COLO668 (cell line): Measurements from ENCODE around the gene EFNA2.
"Not testable (repeated sequence)": the region's sequence is repeated elsewhere in the genome, so short reads cannot be mapped to it uniquely, and the experiment has no call there.

ENCODE experiments used
- DNase-seq: peaks from one replicate; lab custom pipeline; 2025; ENCODE audit not compliant: unreplicated experiment; lab: John Stamatoyannopoulos, UW

EFNA2 gene

DNA sequence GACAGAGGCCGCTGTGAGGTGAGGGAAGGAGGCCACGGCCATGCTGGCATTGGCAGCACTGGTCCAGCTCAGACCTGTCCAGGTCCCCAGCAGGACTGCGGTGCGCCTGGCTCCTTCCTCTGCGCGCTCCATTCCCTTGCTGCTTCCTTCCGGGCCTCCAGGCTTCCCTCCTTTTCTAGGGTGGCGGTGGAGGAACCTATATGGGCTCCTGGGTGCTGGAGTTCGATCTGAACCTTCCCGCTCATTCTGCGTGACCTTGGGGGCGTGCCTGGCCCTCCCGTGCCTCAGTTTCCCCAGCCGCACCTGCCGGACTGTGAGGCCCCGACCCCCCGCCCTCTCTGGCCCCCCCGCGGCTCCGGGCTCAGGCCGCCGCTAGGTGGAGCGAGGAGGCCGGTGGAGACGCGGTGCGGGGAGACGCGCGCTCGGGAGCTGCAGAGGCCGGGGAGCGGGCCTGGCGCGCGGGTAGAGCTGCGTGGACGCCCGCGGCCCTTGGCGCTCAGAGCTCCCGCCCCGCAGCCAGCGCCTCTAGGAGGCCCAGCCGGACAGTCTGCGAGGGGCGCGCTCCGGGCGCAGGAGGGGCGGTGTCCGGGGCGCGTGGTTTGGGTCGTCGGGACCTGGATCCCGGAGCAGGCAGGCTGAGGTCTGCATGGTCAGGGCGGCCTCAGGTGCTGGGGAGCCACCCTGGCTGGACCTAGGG lies 29.9 kb downstream of the EFNA2 start:
- DNase-seq: peak; percentile 47

GRCh38 chr19:1316466-1316865 lies 30.8 kb downstream of the EFNA2 start:
- no peak for DNase-seq

GRCh38 chr19:1317274-1318003 lies 31.8 kb downstream of the EFNA2 start:
- DNase-seq: no peak

DNA sequence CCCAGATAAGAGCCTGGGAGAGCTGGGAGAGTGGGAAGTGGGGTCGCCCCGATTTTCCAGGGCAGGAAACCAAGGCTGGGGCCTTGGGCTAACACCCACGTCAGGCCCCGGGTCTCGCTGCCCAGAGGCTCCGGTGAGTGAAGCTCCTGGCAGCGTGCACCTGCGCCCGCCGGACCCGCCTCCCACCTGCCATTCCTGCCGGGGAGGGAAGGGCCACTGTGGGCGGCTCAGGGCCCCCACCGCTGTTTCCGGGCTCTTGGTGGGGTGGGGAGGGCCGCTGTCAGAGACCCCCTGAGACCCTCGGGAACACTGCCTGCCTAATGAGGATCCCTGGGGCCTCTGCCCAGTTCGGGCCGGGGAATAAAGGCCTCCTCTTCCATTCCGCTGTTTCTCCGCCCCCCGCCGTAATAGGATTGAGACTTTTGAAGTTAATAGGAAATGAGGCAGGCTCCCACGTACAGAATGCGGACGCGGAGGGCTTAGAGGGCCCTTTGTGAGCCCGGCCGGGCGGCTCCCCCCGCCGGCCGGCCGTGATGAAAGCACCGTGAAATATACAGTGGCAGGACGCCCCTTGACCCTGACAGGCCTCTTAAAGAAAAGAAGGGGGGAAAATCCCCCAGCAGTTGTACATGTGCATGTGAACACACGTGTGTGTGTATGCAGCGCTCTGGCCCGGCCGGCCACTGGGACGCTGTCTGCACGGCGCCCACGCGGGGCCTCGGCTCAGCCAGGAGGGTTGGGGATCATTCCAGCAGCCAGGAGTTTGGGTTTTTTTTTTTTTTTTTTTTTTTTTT lies 33.2 kb downstream of the EFNA2 start:
- DNase-seq: peak; percentile 36

DNA sequence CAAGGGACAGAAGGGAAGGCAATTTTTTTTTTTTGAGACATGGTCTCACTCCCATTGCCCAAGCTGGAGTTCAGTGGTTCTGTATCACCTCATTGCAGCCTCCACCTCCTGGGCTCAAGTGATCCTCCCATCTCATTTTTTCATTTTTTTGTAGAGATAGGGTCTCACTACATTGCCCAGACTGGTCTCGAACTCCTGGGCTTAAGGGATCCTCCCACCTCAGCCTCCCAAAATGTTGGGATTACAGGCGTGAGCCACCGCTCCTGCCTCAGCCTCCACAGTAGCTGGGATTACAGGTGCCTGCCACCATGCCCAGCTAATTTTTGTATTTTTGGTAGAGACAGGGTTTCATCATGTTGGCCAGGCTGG lies 34.6 kb downstream of the EFNA2 start:
- not testable (repeated sequence) for DNase-seq

DNA sequence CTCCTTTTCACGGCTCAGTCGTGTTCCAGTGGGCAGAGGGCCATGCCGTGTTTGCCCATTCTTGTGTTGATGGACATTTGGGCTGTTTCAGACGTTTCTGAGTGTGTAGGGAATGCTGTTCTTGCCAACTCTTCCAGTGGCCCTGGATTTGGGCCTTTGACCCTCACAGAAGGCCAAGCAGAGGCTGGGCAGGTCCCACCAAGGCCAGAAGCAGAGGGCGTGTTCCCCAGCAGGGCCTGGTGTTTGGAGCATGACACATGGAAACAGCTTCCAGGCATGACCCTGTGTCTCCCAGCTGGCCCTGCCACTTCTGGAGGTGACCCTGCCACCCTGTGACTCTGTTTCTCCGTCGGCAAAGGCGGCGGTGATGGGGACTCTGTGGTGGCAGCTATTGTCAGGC lies 35.9 kb downstream of the EFNA2 start:
- no peak for DNase-seq

DNA sequence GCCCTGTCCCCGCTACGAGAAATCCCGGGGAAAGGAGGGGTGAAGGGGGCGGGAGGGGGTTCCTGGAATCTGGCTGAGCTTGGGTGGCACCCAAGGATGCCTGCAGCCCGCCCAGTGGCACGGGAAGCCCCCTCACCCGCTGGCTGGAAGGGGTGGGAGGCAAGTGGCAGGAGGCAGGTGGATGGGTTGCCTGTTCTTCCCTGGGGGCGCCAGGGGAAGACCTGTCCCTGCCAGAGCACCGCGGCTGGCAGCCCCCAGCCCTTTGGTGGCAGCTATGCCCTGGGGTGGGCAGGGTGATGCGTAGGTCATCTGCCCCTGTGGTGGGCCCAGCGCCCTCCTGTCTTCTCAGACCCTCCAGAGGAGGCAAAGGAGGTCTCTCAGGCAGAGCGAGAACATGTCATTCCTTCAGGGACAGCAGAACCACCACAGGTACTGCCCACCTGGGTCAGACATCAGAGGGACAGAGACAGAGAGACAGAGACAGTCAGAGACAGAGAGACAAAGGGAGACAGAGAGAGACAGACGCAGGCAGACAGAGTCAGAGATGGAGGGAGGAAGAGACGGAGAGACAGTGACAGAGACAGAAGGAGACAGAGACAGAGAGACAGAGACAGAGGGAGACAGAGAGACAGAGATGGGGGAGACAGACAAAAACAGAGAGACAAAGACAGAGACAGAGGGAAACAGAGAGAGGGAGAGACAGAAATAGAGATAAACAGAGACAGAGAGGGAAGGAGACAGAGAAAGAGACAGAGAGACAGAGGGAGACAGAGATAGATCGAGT lies 36.7 kb downstream of the EFNA2 start:
- DNase-seq: no peak

GRCh38 chr19:1324249-1324805 lies 38.7 kb downstream of the EFNA2 start:
- no peak for DNase-seq

DNA sequence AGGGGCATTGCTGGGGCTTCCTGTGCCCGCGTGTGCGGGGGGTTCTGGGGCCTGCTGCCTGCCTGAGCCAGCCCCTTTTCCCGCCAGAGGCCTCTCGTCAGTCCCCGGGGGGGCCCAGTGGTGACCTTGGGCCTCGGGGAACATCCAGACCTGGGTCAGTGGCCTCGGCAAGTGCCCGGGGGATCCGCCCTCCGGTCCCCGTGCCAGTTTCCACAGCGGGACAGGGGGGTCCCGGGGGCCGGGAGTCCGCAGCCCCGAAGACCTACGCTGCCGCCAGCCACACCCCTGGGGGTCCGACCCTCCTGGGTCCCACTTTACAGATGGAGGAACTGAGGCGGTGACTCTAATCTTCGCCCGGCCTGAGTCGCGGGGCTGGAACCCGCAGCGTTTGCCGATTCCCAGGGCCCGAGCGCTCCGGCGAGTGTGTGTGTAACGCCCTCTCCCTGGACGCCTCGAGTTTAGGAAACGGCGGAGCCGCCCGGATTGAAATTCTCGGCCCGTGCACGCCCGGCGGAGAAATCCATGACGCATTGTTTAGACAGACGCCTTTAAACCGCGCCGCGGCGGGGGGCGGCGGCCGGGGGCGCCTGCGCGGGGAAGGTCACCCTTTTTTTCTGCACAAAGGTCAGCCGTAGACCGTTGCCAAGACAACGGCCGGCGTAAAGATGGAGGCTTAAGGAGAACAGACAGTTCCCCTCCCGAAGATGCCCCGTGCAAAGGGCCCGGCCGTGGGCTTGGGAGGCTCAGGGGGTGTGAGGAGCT lies 39.3 kb downstream of the EFNA2 start:
- peak; percentile 52 for DNase-seq

DNA sequence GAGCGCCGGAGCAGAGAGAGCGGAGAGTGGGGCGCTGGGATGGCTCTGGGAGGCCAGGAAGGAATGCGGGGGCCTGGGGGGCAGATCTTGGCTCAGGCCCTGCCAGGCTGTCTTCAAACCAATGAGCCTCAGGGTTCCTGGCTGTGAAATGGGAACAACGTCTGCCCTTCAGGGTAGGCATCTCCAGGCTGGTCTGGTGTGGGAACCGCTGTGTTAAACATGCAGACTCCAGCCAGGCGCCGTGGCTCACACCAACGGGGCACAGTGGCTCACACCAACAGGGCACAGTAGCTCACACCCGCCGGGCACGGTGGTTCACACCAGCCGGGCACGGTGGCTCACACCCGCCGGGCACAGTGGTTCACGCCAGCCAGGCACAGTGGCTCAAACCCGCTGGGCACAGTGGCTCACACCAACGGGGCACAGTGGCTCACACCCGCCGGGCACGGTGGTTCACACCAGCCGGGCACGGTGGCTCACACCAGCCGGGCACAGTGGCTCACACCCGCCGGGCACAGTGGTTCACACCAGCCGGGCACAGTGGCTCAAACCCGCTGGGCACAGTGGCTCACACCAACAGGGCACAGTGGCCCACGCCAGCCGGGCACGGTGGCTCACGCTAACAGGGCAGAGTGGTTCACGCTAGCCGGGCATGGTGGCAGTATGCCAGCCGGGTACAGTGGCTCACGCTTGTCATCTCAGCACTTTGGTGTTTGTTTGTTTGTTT lies 40.1 kb downstream of the EFNA2 start:
- no peak for DNase-seq

DNA sequence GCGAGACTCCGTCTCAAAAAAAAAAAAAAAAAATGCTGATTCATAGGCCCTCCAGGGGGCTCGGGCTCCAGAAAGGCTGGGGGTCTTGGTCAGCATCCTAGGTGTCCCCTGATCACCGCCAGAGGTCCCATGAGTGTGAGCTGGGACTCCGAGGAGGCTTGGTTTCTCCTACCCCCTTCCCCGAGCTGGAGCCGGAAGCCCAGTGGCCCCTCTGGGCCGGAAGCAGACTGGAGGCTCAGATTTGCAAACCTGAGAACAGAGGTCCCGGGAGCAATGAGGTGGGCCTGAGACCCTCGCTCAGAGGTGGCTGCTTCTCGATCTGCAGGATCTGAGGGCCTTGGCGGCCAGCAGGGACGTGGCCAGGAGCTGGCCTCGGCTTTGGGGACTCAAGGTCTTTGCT lies 41.5 kb downstream of the EFNA2 start:
- DNase-seq: no peak

GRCh38 chr19:1332208-1332607 lies 46.5 kb downstream of the EFNA2 start:
- DNase-seq: not testable (repeated sequence)

DNA sequence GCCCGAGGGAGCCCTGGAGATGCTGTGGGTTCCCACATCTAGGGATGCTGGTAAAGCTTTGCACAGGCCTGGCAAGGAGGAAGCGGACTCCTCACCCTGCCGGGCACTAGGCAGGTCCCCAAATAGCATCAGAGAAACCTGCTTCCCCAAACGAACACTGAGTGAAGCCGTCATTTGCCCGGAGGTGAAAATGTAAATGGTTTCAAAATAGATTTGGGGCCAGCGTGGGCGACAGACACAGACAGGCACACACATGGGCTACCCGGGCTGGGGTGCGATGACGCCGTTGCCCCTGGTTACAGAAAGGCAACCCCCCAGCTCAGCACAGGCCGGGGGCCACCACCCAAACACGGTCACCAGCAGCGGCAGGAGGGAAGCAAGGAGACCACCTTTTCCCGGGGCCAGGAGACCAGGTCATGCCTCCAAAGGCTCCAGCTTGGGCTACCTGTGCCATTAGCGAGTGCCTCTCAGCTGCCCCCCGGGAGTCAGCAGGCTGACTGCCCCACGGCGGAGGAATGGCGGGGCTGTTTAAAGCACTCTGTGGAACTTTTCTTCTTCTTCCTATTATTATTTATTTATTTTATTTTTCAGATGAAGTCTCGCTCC lies 50.5 kb downstream of the EFNA2 start:
- DNase-seq: no peak

- DNase-seq: no peak
Observed at GRCh38 chr19:1340681-1341469, 55.2 kb downstream of the EFNA2 start.

DNA sequence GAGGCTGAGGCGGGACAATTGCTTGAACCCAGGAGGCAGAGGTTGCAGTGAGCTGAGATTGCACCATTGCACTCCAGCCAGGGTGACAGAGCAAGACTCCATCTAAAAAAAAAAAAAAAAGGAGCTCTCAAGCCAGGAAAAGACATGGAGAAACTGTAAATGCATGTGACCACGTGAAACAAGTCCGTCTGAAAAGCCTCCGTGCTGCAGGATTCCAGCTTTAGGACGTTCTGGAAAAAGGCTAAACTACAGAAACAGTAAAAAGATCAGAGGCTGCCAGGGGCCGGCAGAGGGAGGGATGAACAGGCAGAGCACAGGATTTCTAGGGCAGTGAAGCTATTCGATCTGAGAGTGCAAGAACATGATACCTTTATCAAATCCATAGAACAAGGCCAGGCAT lies 57.4 kb downstream of the EFNA2 start:
- no peak for DNase-seq

DNA sequence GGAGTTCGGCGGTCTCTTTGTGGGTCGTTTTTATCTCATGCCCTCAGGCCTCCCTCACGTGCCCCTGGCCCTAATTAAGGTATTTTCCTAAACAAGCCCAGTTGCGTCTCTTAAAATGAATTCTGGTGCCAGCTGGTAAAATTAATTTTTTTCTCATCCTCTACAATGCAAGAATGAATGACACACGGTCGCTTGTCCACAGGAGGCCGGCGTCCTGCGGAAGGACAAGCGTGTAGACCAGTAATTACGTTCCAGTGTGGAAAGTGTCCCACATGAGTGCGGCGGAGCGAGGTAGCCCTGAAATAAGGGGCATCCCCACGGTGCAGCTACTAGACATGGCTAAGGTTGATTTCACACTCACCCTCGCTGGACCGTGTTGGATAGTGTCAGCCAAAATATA lies 63.5 kb downstream of the EFNA2 start:
- DNase-seq: no peak

- DNase-seq: no peak
Observed at GRCh38 chr19:1350867-1351266, 65.2 kb downstream of the EFNA2 start.
